ENCODE results near the gene PTPRN2. TPM values are rescaled to one million over a fixed set of nuclear protein-coding genes. Genes with fewer than 3 reads are reported as not detected.
"Not testable (repeated sequence)": the region's sequence is repeated elsewhere in the genome, so short reads cannot be mapped to it uniquely, and the experiment has no call there.

Gene PTPRN2
- total and polyA plus RNA-seq, 9 of the 15 experiments (the other 6 are each of a cell fraction or from before 2014, with no cell fraction given): not detected

DNA sequence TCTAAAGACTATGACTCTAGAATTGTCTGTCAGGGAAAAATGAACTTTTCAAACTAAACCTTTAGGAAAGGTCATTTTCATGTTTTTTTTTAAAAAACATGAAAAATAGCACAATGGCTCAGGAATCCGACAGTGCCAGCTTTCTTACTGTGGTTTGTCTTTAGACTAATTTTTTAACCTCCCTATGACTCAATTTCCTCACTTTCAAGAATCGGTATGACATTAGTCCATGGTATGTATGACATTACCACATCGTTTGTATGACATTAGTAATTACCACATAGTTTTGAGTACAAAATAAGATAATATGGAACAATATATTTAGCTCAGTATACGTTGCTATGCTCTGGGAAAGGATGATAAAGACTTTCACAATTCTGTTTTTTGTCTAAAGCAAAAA, 383.2 kb downstream of the PTPRN2 start (continued):
- TF ChIP-seq YY1 (IDR thresholded peaks at IDR 0.05; ENCODE audit: borderline replicate concordance in 1 of 3, control insufficient read depth in 1 of 3, extremely low read depth in 1 of 3, insufficient read depth in 3 of 3, insufficient read length in 1 of 3, insufficient replicate concordance in 2 of 3, low read depth in 1 of 3, low read length in 2 of 3) (no peak), ZZZ3 (IDR thresholded peaks at IDR 0.05) (no peak), ZNF146 (CRISPR knock-in tag; IDR thresholded peaks at IDR 0.05; ENCODE audit: unreplicated experiment) (no peak), PRPF4 (IDR thresholded peaks at IDR 0.05; ENCODE audit: insufficient read depth, low read depth, low read length, poor library complexity, severe bottlenecking) (no peak), NFATC3 (IDR thresholded peaks at IDR 0.05) (no peak)

GRCh38 chr7:158203948-158204347, 383.7 kb downstream of the PTPRN2 start:
- DNase-seq (ENCODE audit: extremely low read depth in 1 of 4, low spot score in 3 of 4); FAIRE-seq; H3K4me3 ChIP-seq; CTCF ChIA-PET (ENCODE audit: low intra/inter-chr PET ratio); H3K27ac ChIP-seq (ENCODE audit: extremely low read depth, low read depth, low read length); in situ Hi-C loops (cut with MboI); intact Hi-C loops (cut with micrococcal nuclease); H4K20me1 ChIP-seq (replicated peaks; ENCODE audit: control insufficient read depth, insufficient read depth, low read length); H3K9me3 ChIP-seq (replicated peaks; ENCODE audit: control insufficient read depth, insufficient read depth, low read depth, low read length); POLR2A ChIA-PET; H3K4me2 ChIP-seq (ENCODE audit: insufficient read depth, low read length); H3K36me3 ChIP-seq (ENCODE audit: control insufficient read depth, insufficient read depth, low read length); BruUV-seq (replicated peaks); H3K9me1 ChIP-seq (ENCODE audit: control insufficient read depth, insufficient read depth, low read length); H3K79me2 ChIP-seq (ENCODE audit: control insufficient read depth, insufficient read depth, low read length); H3K4me1 ChIP-seq (replicated peaks in 1 of 2; ENCODE audit: control insufficient read depth in 2 of 2, insufficient read depth in 2 of 2, low read length in 2 of 2); H3K9ac ChIP-seq (ENCODE audit: insufficient read depth in 1 of 2, low read depth in 2 of 2, low read length in 2 of 2); H2AFZ ChIP-seq (ENCODE audit: low read depth, low read length): not testable (repeated sequence)
- H3K27me3 ChIP-seq (ENCODE audit: control insufficient read depth in 2 of 2, insufficient read depth in 2 of 2, low read length in 2 of 2): peaks cover 2 to 18% of the 10 kb centered on the region in 2 experiments; a peak in 2 of 5 replicates
- peak; percentile 90 for ATAC-seq
- 4% methylated on average over 42 of the region's 42 CpGs for WGBS (ENCODE audit: insufficient coverage, low coverage, missing lambda C conversion rate)
